H1 (cell line): ENCODE data around the gene YIPF1.

Experiments used
- CBX8 ChIP-seq: fragments of 300-800, 300-1000 bp; sonication (generic); IDR thresholded peaks from 2 replicates; pipeline ENCODE4 v1.7.1; 2016; ENCODE audit warnings: low read depth, low read length, borderline replicate concordance
- RAD21 ChIP-seq, 2 experiments: IDR thresholded peaks in 1 of 2; conservative IDR thresholded peaks in 1 of 2; 2 replicates each; pipeline ENCODE4 v1.6.1; 2011; ENCODE audit warnings: low read depth in 2 of 2, low read length in 2 of 2, improper control_type of control experiment in 1 of 2, inconsistent platforms in 1 of 2, mild to moderate bottlenecking in 1 of 2, moderate library complexity in 1 of 2
- RBBP5 ChIP-seq: IDR thresholded peaks from 2 replicates; pipeline ENCODE4 v1.7.1; 2012; ENCODE audit warnings: low read depth, mild to moderate bottlenecking, inconsistent platforms, low read length, moderate library complexity, borderline replicate concordance
- RFX5 ChIP-seq: IDR thresholded peaks from 2 replicates; pipeline ENCODE4 v1.6.1; 2011; ENCODE audit warnings: low read depth, low read length, improper control_type of control experiment, borderline replicate concordance
- TEAD4 ChIP-seq: IDR thresholded peaks from 2 replicates; pipeline ENCODE4 v1.6.1; 2012; ENCODE audit warnings: low read depth, low read length, inconsistent platforms, mixed read lengths
- TF ChIP-seq, protein P1 (sequence below), 3 experiments: IDR thresholded peaks; 1 replicate in 2 of 3; 2 replicates in 1 of 3; pipeline versions ENCODE4 v1.5.1 to v1.6.1; 2011; ENCODE audit warnings: low read length in 3 of 3, mild to moderate bottlenecking in 3 of 3, inconsistent platforms in 2 of 3, low read depth in 1 of 3, moderate library complexity in 1 of 3; ENCODE audit not compliant: insufficient read depth in 1 of 3; ENCODE audit errors: control extremely low read depth in 1 of 3

DNA sequence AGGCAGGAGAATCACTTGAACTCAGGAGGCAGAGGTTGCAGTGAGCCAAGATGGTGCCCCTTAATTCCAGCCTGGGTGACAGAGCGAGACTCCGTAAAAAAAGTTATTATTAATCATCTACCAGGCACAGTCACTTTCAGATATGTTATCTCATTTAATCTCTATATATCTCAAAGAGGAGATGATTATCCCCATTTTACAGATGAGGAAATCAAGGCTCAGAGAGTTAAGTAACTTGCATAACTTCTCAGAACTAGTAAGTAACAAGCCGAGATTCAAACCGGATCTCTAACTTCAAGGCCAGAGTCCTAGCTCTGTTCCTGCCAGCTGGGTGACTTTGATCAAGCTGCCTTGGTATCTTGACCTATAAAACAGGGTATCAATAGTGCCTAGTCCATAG is 21.8 kb upstream of the YIPF1 start:
- TF ChIP-seq CBX8 (no peak), RBBP5 (no peak), TEAD4 (no peak), RFX5 (no peak), RAD21 (IDR thresholded peaks at IDR 0.05 in 1 of 2, conservative IDR thresholded peaks at IDR 0.05 in 1 of 2; ENCODE audit: low read depth in 2 of 2, low read length in 2 of 2) (no peak)
- TF ChIP-seq, protein P1, sequence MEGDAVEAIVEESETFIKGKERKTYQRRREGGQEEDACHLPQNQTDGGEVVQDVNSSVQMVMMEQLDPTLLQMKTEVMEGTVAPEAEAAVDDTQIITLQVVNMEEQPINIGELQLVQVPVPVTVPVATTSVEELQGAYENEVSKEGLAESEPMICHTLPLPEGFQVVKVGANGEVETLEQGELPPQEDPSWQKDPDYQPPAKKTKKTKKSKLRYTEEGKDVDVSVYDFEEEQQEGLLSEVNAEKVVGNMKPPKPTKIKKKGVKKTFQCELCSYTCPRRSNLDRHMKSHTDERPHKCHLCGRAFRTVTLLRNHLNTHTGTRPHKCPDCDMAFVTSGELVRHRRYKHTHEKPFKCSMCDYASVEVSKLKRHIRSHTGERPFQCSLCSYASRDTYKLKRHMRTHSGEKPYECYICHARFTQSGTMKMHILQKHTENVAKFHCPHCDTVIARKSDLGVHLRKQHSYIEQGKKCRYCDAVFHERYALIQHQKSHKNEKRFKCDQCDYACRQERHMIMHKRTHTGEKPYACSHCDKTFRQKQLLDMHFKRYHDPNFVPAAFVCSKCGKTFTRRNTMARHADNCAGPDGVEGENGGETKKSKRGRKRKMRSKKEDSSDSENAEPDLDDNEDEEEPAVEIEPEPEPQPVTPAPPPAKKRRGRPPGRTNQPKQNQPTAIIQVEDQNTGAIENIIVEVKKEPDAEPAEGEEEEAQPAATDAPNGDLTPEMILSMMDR (IDR thresholded peaks at IDR 0.05; ENCODE audit: control extremely low read depth in 1 of 3, insufficient read depth in 1 of 3, low read depth in 1 of 3, low read length in 3 of 3), result no peak
